IMR-90 (cell line): ENCODE data around the gene MPP4. TPM values are rescaled to one million over a fixed set of nuclear protein-coding genes. Genes with fewer than 3 reads are reported as not detected.

ENCODE experiments used
- microRNA-seq, 2 experiments: library from miRNA; stranded (forward) in 1 of 2; unstranded in 1 of 2; fragments of 10-50 nt in 1 of 2; fragments of <30 nt in 1 of 2; gene quantifications in 1 of 2; microRNA quantifications in 1 of 2; one replicate each; pipeline versions ENCODE3 to v1.1.0; 2013 to 2020; ENCODE audit not compliant: insufficient read depth in 1 of 2, insufficient read length in 1 of 2, unreplicated experiment in 1 of 2
- polyA plus RNA-seq, 3 experiments: library from polyadenylated mRNA; depleted of rRNA; stranded (reverse); fragments of >200 nt; gene quantifications; 2 replicates each; pipeline ENCODE4 v1.2.3, GENCODE V29; 2012; ENCODE audit warnings: low replicate concordance in 1 of 3
- small RNA-seq, 5 experiments: library from RNA; depleted of rRNA; stranded (forward); fragments of <200 nt; gene quantifications; one replicate each; pipeline ENCODE3, GENCODE V24; 2012
- total RNA-seq: library from RNA; depleted of rRNA; stranded (reverse); fragments of >200 nt; gene quantifications from 2 replicates; pipeline ENCODE4 v1.2.3, GENCODE V29; 2012; rRNA removed

Gene MPP4
- total and polyA plus RNA-seq, 2 of the 4 experiments (the other 2 are of a cell fraction) = 11.8 to 14.9 TPM

Small RNAs within 50 kb of the gene (microRNA-seq; reads per million reads assigned to microRNA genes)
- gene RNU6-651P (ENCODE audit: insufficient read depth, insufficient read length) = not detected

Small RNAs within 50 kb of the gene (small RNA-seq; reads per million reads assigned to genes)
- gene RNU6-651P = 0 reads per million in 5 experiments

Other genes with a start within 250 kb of the MPP4 start
- 48.9 and 65.4 TPM in 2 replicates for gene TRAK2, start 247.2 kb downstream of the MPP4 start, total RNA-seq
- 10.7 and 13.1 TPM in 2 replicates for gene TRAK2, start 247.2 kb downstream of the MPP4 start, polyA plus RNA-seq (2012; rRNA removed)
- gene STRADB, start 246.9 kb downstream of the MPP4 start, total RNA-seq = 31.5 and 32.5 TPM in 2 replicates
- 11.4 and 14.9 TPM in 2 replicates for gene STRADB, start 246.9 kb downstream of the MPP4 start, polyA plus RNA-seq (2012; rRNA removed)
- 46.9 and 58.8 TPM in 2 replicates for gene TMEM237, start 55.1 kb downstream of the MPP4 start, total RNA-seq
- gene TMEM237, start 55.1 kb downstream of the MPP4 start, polyA plus RNA-seq (2012; rRNA removed) = 27.8 and 29.4 TPM in 2 replicates
- gene ALS2, start 82.3 kb upstream of the MPP4 start, total RNA-seq = 37.8 and 42.3 TPM in 2 replicates
- gene ALS2, start 82.3 kb upstream of the MPP4 start, polyA plus RNA-seq (2012; rRNA removed) = 10.6 and 14.4 TPM in 2 replicates
- 28.9 and 33.0 TPM in 2 replicates for gene CDK15, start 107.9 kb upstream of the MPP4 start, total RNA-seq
- 15.7 and 16.1 TPM in 2 replicates for gene CDK15, start 107.9 kb upstream of the MPP4 start, polyA plus RNA-seq (2012; rRNA removed)